ENCODE results near the gene AKR7A3.

The AKR7A3 gene

DNA sequence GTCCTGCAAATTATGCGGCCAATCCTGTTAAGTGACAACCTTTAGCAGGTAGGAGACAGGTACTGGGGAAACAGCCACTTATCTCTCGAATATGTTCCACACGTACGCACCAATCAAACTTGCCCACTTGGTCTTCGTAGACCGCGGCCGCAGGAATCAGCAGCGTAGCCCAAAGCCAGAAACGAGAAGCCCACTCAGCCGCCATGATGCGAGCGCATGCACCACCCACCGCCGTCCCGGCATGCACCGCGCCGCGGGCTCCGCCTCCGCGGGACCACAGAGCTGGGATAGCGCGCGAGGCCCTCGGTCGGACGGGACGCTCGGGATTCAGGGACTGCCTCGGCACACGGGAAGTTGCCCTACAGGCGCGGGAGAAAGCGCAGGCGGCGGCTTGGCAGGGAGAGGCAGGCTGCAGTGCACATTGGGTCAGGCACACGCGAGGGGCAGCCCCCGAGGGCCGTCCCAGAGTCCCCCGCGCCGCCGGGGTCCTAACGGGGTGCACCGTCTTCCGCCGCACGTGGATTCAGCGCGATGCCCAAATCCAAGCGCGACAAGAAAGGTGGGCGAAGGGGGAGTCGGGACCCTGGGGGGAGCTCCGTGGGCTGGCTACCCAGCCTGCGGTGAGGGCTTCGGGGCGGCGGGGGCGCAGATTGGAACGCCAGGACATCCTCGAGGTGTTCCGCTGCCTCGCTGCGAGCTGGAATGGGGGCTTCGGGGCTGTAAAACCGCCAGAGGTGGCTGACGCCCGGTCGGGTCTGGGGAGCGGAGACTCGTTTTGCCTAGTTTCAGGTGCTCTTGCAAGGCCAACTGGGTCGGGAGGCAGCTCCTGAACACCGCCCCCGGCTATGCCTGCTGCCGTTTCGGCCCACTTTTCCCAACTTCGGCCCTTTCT lies 37.0 kb downstream of the AKR7A3 start, which contains the start of the genes EMC1 and MRTO4:
Gene EMC1, minus strand, starts transcription at position 220 of the 892 bp plus-strand sequence. Its CDS starts 15 bp downstream, at position 205.
Gene MRTO4, plus strand, starts transcription at position 501 of the 892 bp plus-strand sequence. Its CDS starts 31 bp downstream, at position 532.
- peak; percentile 76 for DNase-seq

DNA sequence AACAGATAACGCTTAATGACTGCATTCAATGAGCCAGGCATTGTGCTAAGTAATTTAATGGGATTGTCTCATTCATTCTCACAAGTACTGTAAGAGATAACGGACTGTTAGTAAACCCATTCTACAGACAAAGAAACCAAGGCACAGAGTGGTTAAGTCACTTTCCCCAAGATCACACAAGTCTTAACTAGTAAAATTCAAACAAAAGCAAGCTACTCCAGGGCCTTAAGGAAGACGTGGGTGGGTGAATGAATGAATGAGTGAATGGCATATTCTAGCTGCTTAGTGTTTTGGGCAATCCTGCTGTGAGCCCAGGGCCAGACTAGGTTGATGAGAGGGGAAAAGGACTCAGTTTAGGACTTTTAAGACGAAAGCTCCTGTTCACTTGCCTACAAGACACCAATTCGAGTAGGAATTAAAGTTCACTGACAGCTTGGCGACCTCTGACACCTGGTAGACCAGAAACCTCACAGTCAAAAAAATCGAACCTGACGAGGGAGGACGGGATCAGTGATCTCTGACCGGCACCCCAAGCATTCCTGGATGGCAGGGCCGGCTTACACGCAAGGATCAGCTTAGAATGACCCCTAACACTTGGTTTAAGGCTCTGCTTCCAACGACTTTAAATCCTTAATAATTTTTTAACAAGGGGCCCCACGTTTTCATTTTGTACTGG lies 37.8 kb downstream of the AKR7A3 start:
- no peak for DNase-seq

DNA sequence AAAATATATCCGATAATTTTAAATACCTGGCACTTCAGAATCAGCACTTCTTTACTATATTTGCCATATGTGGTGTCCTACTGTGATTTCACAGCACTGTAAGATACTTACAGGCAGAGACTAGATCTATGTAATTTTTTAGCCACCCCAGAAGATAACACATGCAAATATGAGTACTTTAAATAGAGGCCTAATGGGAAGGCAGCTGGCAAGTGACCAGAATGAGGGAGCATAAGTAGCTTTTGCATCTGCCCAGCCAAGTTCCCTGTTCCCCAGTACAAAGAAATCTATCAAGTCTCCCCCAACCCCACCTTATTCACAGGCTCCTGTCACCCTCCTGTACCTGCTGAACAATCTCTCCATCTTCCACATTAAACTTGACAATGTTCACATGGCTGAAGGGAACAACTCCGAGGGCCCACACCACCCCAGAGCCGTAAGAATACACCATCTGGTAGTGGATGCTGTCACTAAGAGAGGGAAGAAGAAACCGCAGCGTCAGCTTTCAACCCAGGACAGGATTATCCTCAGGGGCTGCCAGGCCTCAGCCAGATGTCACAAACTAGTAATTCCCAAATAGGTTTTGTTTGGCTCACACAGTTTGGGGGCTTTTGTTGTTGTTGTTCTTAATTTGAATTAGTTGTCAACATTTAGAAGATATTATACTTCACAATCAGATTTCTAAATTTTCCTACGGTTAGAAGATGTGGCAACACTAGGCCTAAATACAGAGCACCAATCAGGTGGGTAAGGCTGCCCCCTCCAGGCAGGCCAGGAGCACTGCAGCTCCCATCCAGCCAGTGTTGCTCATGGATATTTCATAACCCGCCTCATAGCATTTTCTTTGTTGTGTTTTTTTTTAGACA lies 47.7 kb downstream of the AKR7A3 start:
- DNase-seq: peak; percentile 61

DNA sequence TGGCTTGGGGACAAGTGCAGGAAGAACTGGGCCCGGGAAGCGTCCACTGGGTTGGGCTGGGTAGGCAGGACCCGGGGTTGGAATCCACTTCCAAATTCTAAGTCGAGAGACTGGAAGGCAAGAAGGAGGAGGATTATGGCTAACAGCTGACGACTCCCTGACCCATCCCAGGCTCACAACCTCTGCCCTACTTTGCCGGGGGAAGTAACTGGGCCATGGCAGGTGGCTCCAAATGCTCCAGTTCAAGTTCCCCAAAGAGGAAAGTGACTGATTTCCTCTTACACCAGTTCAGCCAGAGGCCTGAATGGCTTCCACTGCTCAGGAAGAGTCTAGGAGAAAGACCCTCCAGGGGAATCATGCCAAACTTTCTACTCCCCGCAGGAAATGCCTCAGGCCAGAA lies 48.7 kb downstream of the AKR7A3 start:
- no peak for DNase-seq

DNA sequence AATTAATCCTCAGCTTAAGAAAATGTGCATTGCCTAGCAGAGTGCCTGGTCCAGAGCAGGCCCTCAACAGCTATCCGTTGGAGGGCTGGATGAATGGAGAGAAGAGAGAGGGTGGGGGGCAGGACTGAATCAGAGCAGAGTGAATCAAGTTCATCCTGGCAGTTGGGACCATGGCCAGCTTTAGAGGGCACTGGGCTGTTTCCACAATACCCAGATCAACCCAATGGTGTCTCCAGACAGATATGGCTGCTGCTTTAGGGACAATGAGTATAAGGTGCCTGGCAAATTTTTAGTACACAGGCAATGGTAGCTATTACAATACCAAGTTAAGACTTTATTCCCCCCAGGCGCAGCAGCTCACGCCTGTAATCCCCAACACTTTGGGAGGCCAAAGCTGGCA lies 54.3 kb downstream of the AKR7A3 start:
- no peak for DNase-seq
